DMS153 (cell line): ENCODE results near the gene TMEM158.

ENCODE experiments used
- DNase-seq: peaks from one replicate; lab custom pipeline; 2025; lab: John Stamatoyannopoulos, UW

The TMEM158 gene

DNA sequence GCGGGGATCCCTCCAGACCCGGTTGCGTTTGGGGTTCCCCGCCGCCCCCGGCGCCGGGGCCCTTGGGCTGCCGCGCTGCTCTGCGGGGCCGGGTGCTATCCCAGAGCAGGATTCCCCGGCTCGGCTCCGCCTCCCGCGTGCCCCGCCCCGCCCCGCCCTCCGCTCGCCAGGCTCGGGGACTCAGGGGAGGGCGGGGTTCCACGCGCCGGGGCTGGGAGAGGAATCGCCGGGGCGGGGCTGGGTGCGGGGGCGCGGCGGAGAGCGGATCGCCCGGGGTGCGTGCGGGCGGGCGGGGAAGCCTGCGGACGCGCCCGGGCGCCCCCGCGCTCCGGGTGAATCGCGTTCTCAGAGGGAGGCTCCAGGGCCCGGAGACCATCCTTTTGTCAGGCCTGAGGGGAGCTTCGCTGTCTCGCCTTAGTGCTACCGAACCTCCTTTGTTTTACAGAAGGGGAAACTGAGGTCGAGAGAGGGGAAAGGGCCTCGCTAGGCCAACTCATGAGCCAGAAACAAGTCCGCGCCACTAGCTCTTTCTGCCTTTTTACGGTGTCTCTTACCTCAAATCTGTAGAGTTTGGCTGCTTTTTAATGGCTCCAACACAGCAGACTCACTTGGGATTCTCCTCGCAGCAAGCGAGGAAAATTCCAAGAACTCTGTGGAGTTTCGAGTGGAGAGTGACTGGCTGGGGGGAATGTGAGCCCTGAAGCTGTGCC, at the start of gene TMEM158:
TSS of gene TMEM158 (minus strand) at position 82 of the 710 bp plus-strand sequence. CDS start 260 bp downstream, outside the sequence.
- DNase-seq: peak; percentile 16

DNA sequence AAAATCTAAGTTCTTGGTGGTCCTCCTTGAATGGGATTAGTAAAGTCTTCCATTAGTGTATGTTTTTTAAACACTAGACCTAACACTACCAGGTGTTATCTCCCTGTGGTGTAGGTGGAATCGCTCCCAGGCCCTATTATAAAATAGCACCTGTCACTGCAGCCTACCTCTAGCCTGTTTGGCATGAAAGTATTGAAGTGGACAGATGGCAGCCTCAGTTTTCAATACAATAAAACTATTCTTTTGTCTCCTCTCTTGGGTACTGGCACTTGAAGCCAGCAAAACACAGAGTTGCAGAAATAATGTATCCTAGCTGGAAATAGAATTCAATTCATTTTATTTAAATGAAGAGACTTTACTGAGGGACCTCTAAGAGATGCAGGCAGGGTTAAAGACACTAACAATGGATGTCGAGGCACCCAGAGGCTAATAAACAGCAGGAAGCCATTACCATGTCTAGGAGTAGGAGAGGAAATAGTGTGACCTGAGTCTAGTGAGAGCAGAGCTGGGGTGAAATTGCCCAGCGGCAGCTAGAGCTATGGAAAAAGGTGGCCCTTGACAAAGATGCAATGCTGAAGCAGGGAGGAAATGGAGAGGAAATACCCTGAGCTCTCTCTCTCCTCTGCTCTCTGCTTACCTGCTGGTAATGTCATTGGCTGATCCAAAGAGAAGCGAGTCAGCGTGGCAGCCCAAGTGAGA, 49.1 kb upstream of the TMEM158 start:
- DNase-seq: peak; percentile 92

- DNase-seq: peak; percentile 24
Observed at GRCh38 chr3:45273681-45274515, 47.8 kb upstream of the TMEM158 start.

DNA sequence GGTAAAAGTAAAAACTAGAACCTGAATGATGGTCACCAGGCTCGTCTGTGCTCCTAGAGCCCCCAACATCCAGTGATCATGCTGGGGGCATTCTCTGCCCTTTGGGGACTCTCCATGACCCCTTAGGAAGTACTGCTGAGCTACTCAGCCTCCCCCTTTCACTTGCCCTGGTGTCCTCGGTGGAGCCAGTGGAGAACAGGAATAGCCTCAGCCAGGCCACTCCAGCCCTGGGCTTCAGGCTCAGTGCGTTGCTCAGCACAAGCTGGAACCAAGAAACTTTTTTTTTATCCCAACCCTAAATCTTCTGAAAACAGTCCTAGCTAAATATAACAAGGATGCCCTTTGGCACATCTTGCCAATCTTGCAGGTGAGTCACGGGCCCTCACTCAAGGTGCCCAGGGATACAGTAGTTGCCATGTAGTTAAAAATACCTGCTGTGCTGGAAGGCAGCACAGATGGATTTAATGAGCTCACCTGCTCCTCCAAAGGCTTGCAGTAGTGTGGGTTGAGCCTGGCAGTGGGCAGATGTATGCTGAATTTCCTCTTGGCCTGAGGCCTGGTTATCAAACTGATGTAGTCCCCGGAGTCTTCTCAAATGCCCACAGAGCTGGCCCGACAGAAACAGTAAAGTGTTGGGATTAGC, 46.9 kb upstream of the TMEM158 start:
- peak; percentile 40 for DNase-seq

GRCh38 chr3:45272032-45272810, 46.1 kb upstream of the TMEM158 start:
- no peak for DNase-seq

DNA sequence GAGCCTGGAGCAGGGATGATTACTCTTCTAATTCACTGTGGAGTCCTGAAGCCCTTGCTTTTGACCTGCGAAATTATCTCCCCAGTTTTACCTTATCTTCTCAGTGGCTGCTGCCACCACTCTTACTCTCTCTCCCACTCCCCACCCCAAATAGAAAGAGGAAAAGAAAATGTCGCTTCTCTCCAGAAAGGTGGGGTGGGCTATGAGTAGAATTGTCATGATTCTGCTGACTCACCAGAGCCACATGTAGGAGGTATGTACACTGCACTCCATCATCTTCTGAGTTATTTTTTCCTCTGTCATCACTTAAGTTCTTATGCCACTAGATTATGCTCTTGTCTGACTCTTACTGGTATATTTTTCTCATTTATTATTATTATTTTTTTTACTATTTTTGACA, 43.9 kb upstream of the TMEM158 start:
- no peak for DNase-seq

DNA sequence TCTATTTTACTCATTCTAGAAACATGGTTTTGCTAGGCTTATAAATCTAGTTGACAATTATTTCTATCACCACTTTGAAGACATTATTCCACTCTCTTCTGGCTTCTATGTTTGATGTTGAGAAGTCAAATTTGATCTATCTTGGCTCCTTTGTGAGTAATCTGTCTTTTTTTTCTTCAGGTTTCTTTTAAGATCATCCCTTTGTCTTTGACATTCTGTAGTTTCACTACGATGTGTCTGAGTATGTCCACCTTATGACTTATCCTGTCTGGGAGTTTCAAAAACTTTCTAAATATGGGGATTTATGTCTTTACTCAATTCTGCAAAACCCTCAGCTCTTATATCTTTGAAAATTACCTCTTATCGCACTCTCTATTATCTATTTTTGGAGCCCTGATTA, 41.0 kb upstream of the TMEM158 start:
- DNase-seq: no peak

DNA sequence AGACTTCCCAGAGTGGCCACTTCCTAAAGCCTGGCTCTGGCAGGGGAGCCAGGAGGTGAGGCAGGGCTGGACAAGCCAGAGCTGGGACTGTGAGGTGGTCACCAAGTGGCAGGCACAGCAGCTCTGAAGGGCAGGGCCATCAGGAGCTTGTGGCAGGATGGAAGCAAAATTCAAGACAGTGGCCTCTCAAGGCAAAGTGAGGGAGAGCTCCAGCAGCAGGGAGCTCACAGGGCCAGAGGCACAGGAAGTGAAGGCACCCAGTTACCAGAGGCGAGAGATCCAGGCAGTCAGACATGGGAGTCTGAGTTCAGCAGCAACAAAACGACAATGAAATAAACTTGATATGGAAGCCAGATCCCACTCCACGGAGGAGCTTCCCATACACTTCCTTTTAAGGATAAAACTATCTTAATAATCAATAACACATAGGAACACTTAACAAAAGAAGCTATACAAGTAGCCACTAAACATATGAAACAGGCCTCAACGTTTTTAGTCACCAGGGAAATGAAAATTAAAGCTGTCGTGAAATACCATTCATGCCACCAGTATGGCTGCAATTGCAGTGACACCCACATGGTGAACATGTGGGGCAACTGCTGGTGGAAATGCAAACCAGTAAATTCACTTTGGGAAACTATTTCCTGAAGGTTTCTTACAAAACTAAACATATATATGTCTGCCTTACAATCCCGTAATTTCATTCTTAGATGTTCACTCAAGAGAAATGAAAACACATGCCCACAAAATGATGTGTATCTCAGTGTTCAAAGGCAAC, 35.4 kb upstream of the TMEM158 start:
- no peak for DNase-seq

DNA sequence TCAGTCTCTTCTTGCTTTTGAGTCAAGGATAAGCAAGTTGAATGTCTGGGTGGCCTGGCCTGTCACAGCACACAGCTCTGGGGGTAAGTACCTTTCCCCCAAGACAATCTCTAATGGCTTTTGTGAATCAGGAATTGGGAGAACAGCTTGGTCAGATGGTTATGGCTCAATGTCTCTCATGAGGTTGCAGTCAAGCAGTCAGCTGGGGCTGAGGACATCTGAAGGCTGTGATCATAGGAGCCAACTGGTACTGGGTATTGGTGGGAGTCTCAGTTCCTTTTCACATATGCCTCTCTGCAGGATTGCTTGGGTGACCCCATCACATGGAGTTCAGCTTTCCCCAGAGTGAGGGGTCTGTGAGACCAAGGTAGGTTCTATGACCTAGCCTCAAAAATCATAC, 33.0 kb upstream of the TMEM158 start:
- no peak for DNase-seq

DNA sequence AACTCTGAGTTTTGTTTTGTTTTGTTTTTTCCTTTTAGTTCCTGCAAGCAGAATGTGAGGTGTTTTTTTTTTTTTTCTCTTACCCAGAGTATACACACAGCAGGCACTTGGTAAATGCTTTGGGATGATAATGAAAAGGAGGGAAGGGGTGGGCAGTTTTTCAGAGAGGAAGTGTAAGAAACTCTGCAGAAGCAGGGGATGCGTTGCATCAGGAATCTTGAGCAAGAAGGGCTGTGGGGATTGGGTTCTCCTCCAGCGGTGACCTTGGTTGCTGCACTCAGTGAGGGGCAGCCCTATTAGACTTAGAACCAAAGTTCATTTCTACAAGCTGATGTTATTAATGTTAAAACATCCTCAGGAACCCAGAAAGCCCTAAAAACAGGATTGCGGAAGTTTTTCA, 32.2 kb upstream of the TMEM158 start:
- no peak for DNase-seq

- DNase-seq: no peak
Observed at GRCh38 chr3:45253316-45253715, 27.2 kb upstream of the TMEM158 start.

DNA sequence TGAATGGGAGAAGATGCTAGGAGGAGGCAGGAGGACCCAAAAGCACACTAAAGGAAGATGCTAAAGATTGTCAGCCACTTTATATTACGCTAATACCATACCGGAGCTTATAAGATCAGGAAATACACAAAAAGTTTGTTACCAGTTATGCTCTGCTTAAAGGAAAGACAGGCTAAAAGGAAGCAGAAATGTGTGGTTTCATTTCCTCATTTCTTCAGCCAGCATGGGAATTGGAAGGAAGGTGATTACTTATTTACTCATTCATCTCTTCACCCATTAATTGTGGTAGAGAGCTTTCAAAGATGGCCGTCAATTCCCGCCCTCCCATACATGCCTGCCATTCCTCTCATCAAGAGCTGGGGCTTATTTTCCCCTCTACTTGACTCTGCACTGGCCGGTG, 26.7 kb upstream of the TMEM158 start:
- no peak for DNase-seq

DNA sequence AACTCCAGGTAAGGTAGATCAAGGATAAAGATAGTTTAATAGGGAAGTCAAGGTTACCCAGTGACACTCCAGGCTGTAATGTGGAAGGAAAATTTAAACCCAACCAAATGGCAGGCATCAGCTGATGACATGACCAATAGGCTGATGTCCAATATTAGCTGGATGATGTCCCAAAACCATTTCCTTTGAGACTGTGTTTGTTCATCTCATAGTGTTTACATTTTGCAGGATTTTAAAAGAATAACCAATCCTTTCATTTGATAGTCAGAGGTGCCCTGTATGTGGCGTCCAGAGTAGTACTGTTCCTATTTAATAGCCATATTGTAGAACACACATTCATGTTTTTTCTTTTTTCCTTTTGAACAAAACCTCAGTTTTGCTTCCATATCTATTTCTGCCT, 23.3 kb upstream of the TMEM158 start:
- no peak for DNase-seq

GRCh38 chr3:45246241-45246640, 20.2 kb upstream of the TMEM158 start:
- DNase-seq: no peak

GRCh38 chr3:45244356-45244755, 18.3 kb upstream of the TMEM158 start:
- no peak for DNase-seq

DNA sequence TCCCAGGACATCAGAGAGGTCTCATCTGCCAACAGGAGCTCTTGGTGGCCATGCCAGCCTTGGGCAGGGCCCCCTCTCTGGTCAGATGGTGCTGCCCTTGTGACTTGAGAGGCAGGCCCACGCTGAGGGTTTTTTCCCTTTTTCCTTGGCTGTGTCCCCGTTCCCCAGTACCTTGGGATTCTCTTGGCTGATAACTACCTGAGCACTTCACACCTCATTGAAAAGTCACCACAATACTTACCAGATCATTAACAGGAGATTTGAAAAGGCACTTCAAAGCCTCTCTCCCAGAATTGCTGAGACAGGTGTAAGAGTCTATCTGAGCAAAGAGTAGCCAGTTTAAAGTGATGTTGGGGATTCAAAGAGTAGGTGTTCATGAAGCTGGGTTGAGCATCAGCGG, 15.1 kb upstream of the TMEM158 start:
- no peak for DNase-seq

DNA sequence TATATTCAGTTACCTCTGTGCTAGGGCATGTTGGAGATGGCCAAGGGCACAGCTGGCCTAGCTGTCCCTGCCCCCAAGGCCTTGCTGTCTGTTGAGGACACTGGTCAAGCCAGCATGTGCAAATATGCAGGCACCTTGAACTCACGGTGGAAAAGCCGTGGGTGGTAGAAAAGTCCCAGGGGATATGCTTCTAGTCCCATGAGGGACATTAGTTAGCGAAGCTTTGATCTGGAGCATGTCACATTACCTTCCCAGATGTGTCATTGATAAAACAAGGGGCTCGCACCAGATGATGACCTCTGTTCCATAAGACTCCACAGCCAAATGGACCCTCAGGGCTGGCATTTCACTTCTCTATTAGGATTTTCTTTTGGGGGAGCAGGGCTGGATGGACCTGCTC, 14.2 kb upstream of the TMEM158 start:
- no peak for DNase-seq

DNA sequence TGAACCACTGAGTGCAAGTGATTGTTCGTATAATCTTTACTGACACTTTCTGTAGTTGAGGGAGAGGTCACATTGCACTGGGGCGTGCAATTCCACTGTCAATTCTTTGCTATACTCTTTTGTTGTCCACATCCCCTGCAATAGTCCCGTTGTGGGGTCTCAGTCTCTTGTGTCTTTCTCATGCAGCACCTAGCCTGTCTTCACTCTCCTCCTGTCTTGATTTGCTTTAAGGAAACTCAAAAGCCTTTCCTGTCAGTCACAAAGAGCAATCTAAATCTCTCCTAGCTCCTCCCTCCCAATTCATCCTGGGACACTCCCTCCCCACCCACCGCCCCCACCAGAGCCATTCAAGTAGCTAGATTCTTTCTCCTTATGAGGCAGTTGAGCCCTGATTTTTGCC, 13.2 kb upstream of the TMEM158 start:
- DNase-seq: no peak

- DNase-seq: no peak
Observed at GRCh38 chr3:45236964-45237363, 10.9 kb upstream of the TMEM158 start.

DNA sequence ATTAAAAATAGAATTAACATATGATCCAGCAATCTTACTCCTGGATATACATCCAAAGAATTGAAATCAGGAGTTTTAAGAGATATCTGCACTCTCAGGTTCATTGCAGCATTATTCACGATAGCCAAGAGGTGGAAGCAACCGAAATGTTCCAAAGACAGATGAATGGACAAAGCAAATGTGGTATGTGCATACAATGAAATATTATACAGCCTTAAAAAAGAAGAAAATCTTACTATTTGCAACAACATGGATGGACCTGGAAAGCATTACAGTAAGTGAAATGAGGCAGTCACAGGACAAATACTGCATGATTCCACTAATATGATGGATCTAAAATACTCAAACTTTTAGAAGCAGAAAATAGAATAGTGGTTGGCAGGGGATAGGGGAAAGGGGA, 9.3 kb upstream of the TMEM158 start:
- no peak for DNase-seq

GRCh38 chr3:45234250-45234649, 8.2 kb upstream of the TMEM158 start:
- no peak for DNase-seq
